Measurements from ENCODE around the gene BEST4.

DNA sequence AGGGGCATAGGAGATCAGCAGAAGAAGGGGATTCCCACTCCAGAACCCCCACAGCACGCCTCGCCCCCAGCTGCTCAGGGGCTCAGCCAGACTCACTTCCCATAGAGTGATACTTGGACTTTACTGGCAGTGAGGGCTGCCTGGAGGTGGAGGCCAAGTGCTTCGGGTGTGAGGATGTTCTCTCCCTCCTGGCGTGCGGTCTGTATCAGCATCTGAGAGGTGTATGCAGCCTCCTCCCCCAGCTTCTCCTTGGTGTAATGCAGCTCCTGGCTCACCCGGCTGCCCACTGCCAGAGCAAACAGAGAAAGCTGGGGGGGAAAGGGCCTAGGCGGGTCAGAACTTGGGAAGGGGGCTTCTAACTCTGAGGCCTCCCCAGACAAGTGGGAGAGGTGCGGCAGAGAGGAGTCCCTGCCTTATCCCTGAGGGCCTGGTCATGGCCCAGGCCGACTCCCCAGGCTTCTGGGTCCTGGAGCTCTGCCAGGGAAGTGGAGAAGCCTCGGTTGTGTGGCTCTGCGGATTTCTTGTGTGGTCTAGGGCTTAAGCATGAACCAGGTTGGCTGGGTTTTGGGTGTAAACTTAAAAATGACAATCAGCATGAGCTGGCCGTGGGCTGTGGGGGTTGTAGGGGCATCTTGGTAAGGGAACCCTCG, 44.2 kb upstream of the BEST4 start:
- TF ChIP-seq, protein P1, sequence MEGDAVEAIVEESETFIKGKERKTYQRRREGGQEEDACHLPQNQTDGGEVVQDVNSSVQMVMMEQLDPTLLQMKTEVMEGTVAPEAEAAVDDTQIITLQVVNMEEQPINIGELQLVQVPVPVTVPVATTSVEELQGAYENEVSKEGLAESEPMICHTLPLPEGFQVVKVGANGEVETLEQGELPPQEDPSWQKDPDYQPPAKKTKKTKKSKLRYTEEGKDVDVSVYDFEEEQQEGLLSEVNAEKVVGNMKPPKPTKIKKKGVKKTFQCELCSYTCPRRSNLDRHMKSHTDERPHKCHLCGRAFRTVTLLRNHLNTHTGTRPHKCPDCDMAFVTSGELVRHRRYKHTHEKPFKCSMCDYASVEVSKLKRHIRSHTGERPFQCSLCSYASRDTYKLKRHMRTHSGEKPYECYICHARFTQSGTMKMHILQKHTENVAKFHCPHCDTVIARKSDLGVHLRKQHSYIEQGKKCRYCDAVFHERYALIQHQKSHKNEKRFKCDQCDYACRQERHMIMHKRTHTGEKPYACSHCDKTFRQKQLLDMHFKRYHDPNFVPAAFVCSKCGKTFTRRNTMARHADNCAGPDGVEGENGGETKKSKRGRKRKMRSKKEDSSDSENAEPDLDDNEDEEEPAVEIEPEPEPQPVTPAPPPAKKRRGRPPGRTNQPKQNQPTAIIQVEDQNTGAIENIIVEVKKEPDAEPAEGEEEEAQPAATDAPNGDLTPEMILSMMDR (IDR thresholded peaks at IDR 0.05) = no peak
- TF ChIP-seq EP300 (IDR thresholded peaks at IDR 0.05) (no peak), POLR2A (IDR thresholded peaks at IDR 0.05) (no peak)
